ENCODE data around the gene RELT. TPM values are rescaled to one million over a fixed set of nuclear protein-coding genes. Genes with fewer than 3 reads are reported as not detected.

Gene RELT
- polyA plus RNA-seq, 1 donor: 3.3 TPM

GRCh38 chr11:73392108-73393010 lies 16.2 kb downstream of the RELT start:
- Histone ChIP-seq H3K4me3 (ENCODE audit: low read length) (no peak overlapping the region), H3K27ac (ENCODE audit: low read length) (no peak overlapping the region), H3K9me3 (ENCODE audit: control insufficient read depth, low read depth, low read length) (no peaks in the 10 kb centered on the region), H3K27me3 (ENCODE audit: control insufficient read depth, insufficient read depth, low read length) (no peaks in the 10 kb centered on the region), H3K4me1 (ENCODE audit: control insufficient read depth, insufficient read depth, low read length) (no peaks in the 10 kb centered on the region), H3K36me3 (ENCODE audit: control insufficient read depth, insufficient read depth, low read length) (no peaks in the 10 kb centered on the region)
- DNase-seq: no peak
- WGBS (ENCODE audit: insufficient coverage, low lambda C conversion rate): no CpG with 5 or more reads among the region's 31 CpGs

- Histone ChIP-seq H3K4me1 (ENCODE audit: control insufficient read depth, insufficient read depth, low read length) (no peaks in the 10 kb centered on the region), H3K36me3 (ENCODE audit: control insufficient read depth, insufficient read depth, low read length) (no peaks in the 10 kb centered on the region), H3K27ac (ENCODE audit: low read length) (no peak overlapping the region), H3K4me3 (ENCODE audit: low read length) (no peak overlapping the region), H3K27me3 (ENCODE audit: control insufficient read depth, insufficient read depth, low read length) (no peaks in the 10 kb centered on the region), H3K9me3 (ENCODE audit: control insufficient read depth, low read depth, low read length) (no peaks in the 10 kb centered on the region)
- no peak for DNase-seq
- no CpG with 5 or more reads among the region's 7 CpGs for WGBS (ENCODE audit: insufficient coverage, low lambda C conversion rate)
These were observed 16.8 kb downstream of the RELT start for GRCh38 chr11:73393011-73393380.

GRCh38 chr11:73393479-73394415 lies 17.5 kb downstream of the RELT start:
- Histone ChIP-seq H3K27me3 (ENCODE audit: control insufficient read depth, insufficient read depth, low read length) (no peaks in the 10 kb centered on the region), H3K4me3 (ENCODE audit: low read length) (no peak overlapping the region), H3K27ac (ENCODE audit: low read length) (no peak overlapping the region), H3K9me3 (ENCODE audit: control insufficient read depth, low read depth, low read length) (no peaks in the 10 kb centered on the region), H3K4me1 (ENCODE audit: control insufficient read depth, insufficient read depth, low read length) (no peaks in the 10 kb centered on the region), H3K36me3 (ENCODE audit: control insufficient read depth, insufficient read depth, low read length) (no peaks in the 10 kb centered on the region)
- WGBS (ENCODE audit: insufficient coverage, low lambda C conversion rate): no CpG with 5 or more reads among the region's 16 CpGs
- DNase-seq: peak; percentile 64 to 75

- Histone ChIP-seq H3K4me3 (ENCODE audit: low read length) (no peak overlapping the region), H3K4me1 (ENCODE audit: control insufficient read depth, insufficient read depth, low read length) (no peaks in the 10 kb centered on the region), H3K27ac (ENCODE audit: low read length) (no peak overlapping the region), H3K9me3 (ENCODE audit: control insufficient read depth, low read depth, low read length) (no peaks in the 10 kb centered on the region), H3K36me3 (ENCODE audit: control insufficient read depth, insufficient read depth, low read length) (no peaks in the 10 kb centered on the region), H3K27me3 (ENCODE audit: control insufficient read depth, insufficient read depth, low read length) (no peaks in the 10 kb centered on the region)
- no CpG with 5 or more reads among the region's 34 CpGs for WGBS (ENCODE audit: insufficient coverage, low lambda C conversion rate)
- no peak for DNase-seq
These were observed 18.5 kb downstream of the RELT start for GRCh38 chr11:73394416-73395296.

- no CpG with 5 or more reads among the region's 22 CpGs for WGBS (ENCODE audit: insufficient coverage, low lambda C conversion rate)
- Histone ChIP-seq H3K27ac (ENCODE audit: low read length) (no peak overlapping the region), H3K36me3 (ENCODE audit: control insufficient read depth, insufficient read depth, low read length) (no peaks in the 10 kb centered on the region), H3K4me1 (ENCODE audit: control insufficient read depth, insufficient read depth, low read length) (no peaks in the 10 kb centered on the region), H3K4me3 (ENCODE audit: low read length) (no peak overlapping the region), H3K9me3 (ENCODE audit: control insufficient read depth, low read depth, low read length) (no peaks in the 10 kb centered on the region), H3K27me3 (ENCODE audit: control insufficient read depth, insufficient read depth, low read length) (no peaks in the 10 kb centered on the region)
- no peak for DNase-seq
These were observed 19.4 kb downstream of the RELT start for GRCh38 chr11:73395297-73396208.

GRCh38 chr11:73396251-73396930 lies 20.2 kb downstream of the RELT start:
- no peaks in the 10 kb centered on the region for H3K27me3 ChIP-seq (ENCODE audit: control insufficient read depth, insufficient read depth, low read length)
- H3K4me3 ChIP-seq (ENCODE audit: low read length): no peak overlapping the region
- no CpG with 5 or more reads among the region's 6 CpGs for WGBS (ENCODE audit: insufficient coverage, low lambda C conversion rate)
- DNase-seq: no peak
- H3K4me1 ChIP-seq (ENCODE audit: control insufficient read depth, insufficient read depth, low read length): no peaks in the 10 kb centered on the region
- no peaks in the 10 kb centered on the region for H3K9me3 ChIP-seq (ENCODE audit: control insufficient read depth, low read depth, low read length)
- no peak overlapping the region for H3K27ac ChIP-seq (ENCODE audit: low read length)
- H3K36me3 ChIP-seq (ENCODE audit: control insufficient read depth, insufficient read depth, low read length): no peaks in the 10 kb centered on the region

- Histone ChIP-seq H3K27me3 (ENCODE audit: control insufficient read depth, insufficient read depth, low read length) (no peaks in the 10 kb centered on the region), H3K36me3 (ENCODE audit: control insufficient read depth, insufficient read depth, low read length) (no peaks in the 10 kb centered on the region), H3K4me1 (ENCODE audit: control insufficient read depth, insufficient read depth, low read length) (no peaks in the 10 kb centered on the region)
These were observed 20.8 kb downstream of the RELT start for GRCh38 chr11:73396985-73397384.

GRCh38 chr11:73397468-73398131 lies 21.4 kb downstream of the RELT start:
- Histone ChIP-seq H3K9me3 (ENCODE audit: control insufficient read depth, low read depth, low read length) (no peaks in the 10 kb centered on the region), H3K4me1 (ENCODE audit: control insufficient read depth, insufficient read depth, low read length) (no peaks in the 10 kb centered on the region), H3K27me3 (ENCODE audit: control insufficient read depth, insufficient read depth, low read length) (no peaks in the 10 kb centered on the region), H3K4me3 (ENCODE audit: low read length) (no peak overlapping the region), H3K36me3 (ENCODE audit: control insufficient read depth, insufficient read depth, low read length) (no peaks in the 10 kb centered on the region), H3K27ac (ENCODE audit: low read length) (no peak overlapping the region)
- no peak for DNase-seq
- WGBS (ENCODE audit: insufficient coverage, low lambda C conversion rate): 100% methylated on average over 1 of the region's 8 CpGs

More at GRCh38 chr11:73396985-73397384, 20.8 kb downstream of the RELT start:
- H3K4me3 ChIP-seq (ENCODE audit: low read length): no peak overlapping the region
- WGBS (ENCODE audit: insufficient coverage, low lambda C conversion rate): no CpG with 5 or more reads among the region's 7 CpGs
- no peak overlapping the region for H3K27ac ChIP-seq (ENCODE audit: low read length)
- no peaks in the 10 kb centered on the region for H3K9me3 ChIP-seq (ENCODE audit: control insufficient read depth, low read depth, low read length)
- no peak for DNase-seq
